ENCODE measurements around the gene KXD1.
"Not testable (repeated sequence)": the region's sequence is repeated elsewhere in the genome, so short reads cannot be mapped to it uniquely, and the experiment has no call there.

KXD1 gene

DNA sequence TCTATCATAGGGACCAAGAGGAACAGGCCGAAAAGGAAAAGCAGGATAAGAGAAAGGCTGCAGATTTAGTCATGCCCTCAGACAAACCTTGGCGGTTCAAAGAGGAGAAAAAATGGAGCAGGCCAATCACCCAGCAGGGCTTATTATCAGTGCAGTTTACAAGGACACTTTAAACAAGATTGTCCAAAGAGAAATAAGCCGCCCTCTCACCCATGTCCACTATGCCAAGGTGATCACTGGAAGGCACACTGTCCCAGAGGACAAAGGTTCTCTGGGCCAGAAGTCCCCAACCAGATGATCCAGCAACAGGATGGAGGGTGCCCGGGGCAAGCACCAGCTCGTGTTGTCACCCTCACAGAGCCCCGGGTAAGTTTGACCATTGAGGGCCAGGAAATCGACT, 22.6 kb downstream of the KXD1 start:
- DNase-seq (ENCODE audit: low spot score): no peak

DNA sequence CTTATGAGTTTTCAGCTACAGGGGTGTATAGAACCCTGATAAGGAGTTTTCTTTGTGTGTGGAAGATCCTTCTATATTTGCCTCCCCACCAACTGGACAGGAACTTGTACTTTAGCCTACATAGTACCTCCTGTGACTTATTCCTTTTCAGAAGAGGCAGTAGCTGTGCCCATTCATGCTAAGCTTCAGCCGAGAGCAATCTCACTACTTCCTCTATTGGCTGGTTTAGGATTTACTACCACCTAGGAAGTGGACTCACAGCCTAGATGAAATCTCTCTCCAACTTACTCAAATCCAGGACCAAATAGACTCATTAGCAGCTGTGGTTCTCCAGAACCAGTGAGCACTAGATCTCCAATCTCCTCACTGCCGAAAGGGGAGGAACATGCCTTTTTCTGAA, 28.6 kb downstream of the KXD1 start:
- no peak for DNase-seq (ENCODE audit: low spot score)

DNA sequence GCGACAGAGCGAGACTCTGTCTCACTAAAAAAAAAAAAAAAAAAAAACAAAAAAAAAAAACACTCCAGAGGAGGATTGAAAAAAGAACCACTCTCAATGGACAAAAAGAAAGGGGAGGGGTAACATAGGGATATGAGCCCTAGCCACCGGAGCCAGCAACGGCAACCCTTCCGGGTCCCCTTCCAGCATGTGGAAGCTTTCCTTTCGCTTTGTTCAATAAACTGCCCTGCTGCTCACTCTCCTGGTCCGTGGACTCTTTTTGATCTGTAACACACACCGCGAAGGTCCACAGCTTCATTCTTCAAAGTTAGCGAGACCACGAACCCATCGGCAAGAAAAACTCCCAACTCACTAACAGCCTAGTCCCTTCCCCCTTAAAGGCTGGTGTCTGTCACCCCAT, 29.9 kb downstream of the KXD1 start:
- DNase-seq (ENCODE audit: low spot score): no peak

DNA sequence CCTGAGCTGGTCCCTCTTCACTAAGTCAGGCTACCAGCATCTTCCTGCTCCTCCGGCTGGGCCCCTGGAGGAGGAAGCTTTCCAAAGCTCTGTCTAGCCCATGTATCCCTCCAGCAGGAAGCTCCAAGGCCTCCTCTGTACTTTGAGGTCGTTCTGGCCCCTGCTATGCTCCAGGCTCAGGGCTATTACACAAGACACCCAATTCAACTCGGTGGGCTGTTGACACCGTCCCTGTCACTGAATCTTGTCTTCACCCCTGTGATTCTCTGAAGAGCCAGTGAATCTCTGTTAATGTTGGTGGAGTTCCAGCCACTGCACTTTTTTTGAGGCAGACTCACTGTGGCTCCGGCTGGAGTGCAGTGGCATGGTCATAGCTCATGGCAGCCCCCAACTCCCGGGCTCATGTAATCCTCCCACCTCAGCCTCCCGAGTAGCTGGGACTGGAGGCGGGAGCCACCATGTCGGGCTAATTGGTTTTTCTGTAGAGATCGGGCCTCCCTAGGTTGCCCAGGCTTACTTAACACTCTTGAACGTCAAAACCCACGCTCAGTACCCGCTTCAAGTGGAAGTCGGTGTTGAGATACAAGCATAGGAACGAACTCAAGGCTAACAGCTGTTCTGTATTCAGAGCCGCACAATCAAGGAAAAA, 30.4 kb downstream of the KXD1 start:
- DNase-seq (ENCODE audit: low spot score): no peak

DNA sequence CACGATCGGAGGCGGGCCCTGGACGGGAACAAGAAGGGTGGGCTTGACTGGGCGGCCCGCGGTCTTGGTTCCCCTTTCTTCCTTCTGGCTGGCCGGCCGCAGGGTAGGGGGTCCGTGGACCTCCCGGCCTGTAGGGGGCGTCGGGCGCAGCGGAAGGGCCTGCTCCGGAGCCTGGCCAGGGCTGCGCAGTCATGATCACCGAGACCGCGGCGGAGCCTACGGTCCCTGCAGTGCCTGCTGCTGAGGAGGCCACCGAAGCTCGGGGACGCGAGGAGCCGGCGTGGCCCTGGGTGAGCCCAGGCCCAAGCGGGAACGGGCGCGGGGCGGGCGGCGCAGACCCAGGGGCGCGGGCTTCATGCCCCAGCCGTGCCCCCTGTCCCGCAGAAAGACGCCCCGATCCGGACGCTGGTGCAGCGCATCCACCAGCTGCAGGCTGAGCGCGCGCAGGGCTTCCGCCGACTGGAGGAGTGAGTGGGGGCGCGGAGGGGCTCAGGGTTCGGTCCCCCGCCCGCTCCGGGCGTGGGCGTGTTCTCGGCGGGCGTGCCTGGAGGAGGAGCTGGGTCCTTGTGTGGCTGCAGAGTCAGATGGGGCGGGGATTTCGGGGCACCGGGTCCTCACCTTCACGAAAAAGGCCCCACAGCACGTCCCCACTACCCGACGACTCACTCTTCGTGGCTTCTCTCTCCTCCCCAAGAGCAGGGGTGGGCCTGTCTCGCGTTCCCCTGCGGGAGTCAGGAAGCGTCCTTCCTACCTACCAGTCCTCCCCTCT, 31.1 kb downstream of the KXD1 start, which contains the start of gene REX1BD:
REX1BD (plus strand) TSS at position 188 of the 769 bp plus-strand sequence; CDS start at position 192, 4 bp downstream.
- peak; percentile 92 for DNase-seq (ENCODE audit: low spot score)

DNA sequence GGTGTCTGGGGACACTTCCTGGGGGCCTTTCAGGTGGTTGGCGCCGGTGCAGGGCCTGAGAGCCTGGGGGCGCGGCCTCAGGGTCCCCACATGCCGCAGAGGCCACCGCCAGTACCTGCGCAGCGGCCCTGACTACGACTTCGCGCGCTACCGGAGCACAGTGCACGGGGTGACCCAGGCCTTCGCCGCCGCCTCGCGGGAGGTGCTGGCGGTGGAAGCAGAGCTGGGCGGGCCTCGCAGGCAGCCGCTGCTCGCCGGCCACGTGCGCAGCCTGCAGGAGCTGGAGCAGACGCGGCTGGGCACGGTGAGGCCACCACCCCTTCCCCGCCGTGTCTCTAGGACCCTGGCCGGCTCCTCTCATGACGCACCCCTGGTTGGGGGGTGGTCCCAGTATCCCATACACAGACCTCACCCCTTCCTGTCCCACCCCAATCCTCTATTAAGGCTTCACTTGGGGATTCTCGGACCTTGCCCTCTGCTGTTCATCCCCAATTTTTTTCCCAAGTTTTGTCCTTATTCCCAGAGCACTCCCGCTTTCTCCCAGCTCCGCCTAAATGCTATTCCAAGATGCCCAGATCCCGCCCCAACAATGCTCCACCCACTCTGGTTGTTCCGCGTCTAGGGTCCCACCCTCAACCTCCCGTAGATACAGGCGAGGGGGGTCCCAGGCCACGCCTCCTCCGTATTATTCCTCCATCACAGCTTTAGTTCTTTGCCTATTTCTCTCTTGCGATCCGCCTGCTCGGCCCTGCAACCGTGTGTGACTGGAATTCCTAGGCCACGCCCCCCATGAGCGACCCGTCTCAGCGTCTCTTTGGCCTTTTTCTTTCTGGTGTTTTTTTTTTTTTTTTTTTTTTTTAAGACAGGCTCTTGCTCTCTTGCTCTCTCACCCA, 32.0 kb downstream of the KXD1 start:
- DNase-seq (ENCODE audit: low spot score): peak; percentile 85

DNA sequence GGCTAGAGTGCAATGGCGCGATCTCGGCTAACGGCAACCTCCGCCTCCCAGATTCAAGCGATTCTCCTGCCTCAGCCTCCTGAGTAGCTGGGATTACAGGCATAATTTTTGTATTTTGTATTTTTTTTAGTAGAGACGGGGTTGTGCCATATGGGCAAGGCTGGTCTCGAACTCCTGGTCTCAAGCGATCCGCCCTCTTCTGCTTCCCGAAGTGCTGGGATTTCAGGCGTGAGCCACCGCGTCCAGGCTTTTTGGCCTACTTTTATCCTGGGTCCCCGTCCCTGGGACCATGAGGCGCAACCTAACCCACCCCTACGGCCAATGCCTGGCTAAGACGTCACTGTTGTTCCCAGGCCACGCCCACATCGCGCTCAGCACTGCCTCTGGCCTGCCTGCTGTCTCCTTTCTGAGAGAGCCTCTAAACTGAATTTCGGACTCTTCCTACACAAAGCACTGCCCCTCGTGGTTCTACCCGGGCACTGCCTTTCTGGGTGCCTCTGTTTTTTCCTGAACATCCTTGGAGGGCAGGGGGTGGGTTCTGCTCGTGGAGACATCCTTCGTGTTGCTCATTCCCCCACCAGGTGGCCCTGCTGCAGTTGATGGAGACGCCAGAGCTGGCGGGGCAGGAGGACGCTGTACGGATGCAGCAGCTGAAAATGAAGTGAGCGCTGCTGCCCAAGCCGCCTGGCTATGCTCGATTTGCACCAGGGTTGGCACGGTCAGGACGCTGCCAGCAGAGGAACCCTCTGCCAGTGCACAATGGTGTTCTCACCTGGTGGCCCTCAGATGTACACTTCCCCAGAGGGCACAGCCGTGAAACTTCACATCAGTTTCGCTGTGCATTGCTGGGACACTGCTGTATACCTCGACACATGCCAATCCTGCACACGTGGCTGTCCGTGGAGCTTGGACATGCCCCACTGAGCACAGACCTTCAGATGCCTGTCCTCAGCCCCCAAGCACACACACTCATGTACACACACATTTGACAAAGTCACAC, 32.9 kb downstream of the KXD1 start:
- DNase-seq (ENCODE audit: low spot score): peak; percentile 96

DNA sequence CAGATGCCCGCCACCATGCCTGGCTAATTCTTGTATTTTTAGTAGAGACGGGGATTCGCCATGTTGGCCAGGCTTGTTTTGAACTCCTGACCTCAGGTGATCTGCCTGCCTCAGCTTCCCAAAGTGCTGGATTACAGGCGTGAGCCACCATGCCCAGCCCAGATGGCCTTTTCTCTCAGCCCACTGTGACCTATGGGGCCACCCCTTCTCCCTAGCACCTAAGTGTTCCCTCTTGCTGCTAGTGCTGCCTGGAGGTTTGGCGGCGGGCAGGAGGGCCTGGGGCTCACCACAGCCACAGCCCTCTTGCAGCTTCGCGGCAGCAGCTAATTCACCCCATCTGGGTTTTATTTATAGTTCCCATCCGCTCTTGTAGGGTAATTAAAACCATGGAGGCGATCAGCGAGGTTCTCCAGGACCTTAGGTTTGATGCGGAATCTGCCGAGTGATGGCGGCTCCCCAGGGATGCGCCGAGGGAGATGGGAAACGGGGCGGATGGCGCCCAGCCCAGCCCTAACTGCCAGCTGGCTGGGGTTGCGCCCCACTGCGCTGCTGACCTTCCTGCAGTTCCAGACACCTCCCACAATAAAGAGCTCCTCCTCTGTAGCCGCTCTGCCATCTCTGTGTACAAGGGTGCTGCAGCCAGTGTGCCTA, 34.2 kb downstream of the KXD1 start:
- DNase-seq (ENCODE audit: low spot score): no peak

DNA sequence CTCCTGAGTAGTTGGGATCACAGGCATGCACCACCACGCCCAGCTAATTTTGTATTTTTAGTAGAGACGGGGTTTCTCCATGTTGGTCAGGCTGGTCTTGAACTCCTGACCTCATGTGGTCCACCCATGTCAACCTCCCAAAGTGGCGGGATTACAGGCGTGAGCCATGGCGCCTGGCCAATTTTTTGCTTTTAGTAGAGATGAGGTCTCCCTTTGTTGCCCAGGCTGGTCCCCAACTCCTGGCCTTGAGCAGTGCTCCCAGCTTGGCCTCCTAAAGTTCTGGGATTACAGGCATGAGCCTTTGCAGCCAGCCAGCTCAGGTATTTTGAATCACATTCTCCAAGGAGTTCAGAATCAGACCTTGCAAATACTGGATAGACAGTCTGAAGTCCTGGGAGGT, 35.1 kb downstream of the KXD1 start:
- DNase-seq (ENCODE audit: low spot score): not testable (repeated sequence)

DNA sequence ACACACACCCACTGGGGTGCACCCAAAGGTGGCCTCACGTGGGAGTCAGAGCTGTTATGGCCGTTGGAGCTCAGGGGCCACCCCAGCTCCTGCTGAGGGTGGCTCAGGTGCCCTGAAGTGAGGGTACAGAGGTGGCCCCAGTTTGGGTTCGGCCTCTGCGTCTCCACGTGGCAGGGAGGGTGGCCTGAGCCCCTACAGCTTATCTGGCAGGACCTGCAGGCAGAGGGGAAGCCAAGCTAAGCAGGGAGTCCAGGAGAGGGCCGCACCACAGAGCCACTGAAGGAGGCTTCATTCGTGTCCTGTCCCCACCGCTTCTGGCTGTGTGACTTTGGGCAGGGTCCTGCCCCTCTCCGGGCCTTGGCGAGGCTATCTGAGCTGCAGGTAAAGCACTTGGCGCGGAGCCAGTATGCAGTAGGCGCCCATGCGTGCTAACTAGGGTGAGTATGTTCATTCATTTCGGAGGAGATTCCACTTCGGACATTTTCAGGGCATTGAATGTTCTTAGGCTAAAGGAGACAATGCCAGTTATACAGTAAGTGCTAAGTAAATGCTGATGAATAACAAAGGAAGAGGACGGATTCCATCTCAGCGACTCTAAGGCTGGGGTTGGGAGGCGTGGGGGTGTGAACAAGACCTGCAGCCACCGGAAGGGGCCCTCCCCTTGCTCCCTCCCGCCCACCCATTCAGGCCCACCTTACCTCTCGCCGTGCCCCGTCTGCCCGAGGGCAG, 35.9 kb downstream of the KXD1 start:
- DNase-seq (ENCODE audit: low spot score): no peak

DNA sequence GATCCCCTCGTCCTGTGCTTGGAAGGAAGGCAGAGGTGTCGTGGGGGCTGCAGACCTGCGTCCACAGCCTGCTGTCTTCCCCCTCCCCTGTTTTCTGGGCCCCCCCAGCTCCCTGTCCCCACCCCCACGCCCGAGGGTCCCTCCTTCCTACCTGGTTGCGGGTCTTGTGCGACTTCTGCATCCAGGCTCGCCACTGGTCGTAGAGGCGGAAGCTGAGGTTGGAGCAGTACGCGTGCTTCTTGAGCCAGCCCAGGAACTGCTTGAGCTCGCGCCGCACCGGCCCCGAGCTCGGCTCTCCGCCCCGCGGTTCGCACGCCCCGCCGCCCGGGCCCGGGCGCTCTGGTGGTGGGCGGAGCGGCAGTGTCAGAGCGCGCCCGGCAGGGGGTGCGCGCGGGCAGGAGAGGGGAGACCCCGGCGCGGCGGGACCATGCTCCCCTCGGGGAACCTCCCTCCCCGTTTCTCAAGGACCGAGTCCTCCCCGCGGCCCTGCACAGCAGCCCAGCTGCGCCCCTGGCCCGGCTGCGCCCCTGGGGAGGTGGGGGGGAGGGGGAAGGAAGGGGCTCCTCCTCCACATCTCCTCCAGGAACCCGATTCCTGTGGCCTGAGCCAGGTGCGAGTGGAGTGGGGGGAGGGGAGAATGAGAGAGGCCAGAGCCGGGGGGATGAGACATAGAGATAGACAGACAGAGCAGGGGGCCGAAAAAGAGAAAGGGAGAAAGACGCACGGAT, 36.6 kb downstream of the KXD1 start:
- DNase-seq (ENCODE audit: low spot score): peak; percentile 91

DNA sequence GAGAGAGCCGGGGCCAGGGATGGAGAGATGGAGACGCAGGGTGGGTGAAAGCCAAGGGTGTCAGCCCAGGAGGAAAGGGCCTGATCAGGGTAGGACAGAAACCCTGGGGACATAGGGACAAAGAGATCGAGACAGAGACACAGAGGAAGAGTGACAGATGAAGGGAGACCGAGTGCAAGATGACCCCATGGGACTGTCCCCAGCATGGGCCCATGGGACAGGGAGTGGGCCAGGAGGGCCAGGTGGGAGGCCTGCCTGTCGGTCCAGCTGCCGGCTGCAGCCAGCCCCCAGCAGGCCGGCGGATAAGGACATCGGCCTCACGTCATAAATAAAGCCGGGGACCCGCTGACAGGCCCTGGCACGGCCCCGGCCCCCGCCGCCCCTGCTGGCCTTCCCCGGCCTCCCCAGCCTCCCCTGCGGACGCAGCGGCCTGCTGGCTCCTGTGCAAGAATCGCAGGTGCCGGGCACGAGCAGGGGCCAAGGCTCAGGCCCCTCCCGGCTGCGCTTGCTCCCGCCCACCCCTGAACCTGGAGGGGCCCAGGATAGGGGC, 37.2 kb downstream of the KXD1 start:
- DNase-seq (ENCODE audit: low spot score): no peak

DNA sequence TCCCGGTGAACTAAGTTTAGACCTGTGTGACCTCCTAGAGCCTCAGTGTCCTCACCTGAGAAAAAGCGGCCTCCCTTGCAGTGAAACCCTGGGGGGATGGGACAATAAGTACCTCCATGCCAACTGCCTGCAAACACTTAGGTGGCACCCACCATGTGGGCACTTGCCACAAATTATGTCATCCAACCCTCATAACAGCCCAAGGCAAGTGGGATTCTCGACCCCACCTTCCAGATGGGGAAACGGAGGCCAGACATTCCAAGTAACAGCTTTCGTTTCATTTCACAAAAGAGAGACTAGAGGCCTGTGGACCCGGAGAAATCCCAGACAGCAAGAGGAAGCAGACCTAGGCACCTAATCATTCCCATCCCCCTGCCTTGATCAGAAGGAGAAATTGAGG, 37.8 kb downstream of the KXD1 start:
- no peak for DNase-seq (ENCODE audit: low spot score)

DNA sequence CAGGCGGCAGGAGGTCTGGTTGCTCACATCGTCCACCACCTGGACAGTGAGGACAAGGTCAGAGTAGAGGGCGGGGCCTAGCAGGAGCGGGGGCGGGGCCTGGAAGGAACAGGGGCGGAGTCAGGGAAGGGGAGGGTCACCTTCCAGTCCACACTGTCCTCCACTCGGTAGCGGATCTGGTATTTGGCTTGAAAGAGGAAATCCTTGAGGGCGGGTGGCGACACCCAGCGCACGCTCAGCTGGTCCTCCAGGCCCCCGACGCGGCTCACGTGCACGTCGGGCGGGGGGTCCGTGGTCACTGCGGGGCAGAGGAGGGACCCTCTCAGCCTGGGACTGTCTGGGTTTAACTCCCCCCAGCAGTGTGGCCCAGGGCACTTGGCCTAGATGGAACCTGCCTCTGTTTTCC, 39.1 kb downstream of the KXD1 start:
- peak; percentile 83 for DNase-seq (ENCODE audit: low spot score)

DNA sequence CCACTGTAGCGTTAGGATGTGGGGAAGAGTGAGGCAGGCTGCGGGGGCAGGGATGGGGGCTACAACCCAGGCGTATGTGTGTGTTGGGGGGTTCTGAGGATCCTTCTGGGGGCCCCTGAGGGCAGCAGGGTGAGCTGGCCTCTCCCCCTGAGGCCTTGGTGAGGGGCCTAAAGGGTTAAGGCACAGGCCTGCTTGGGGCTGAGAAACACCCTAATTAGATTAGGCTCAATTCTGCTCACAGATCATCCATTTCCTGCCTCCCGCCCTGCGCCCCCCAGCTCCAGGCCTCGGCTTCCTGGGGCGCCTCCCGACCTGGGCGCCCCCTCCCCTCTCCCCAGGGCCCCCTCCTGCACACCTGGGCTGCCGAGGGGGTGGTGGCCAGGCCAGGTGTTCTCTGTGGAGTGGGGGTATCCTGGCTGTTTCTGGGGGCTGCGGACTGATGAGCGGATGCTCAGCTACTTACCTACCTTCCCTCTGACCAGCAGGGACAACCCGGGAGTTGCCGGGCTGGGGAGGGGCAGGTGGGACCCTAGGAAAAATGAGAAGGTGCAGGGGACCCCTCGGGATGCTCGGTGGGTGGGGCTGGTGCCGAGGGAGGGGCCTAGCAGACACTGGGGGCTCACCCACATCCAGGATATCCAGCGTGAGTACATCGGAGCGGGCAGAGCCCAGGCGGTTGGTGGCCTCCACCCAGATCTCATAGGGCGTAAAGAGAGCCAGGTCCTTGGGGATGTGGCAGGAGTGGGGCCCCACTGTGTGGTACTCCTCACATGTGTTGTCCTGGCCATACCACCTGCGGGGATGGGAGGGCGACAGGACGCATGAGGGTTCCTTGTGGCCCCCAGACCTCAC, 40.4 kb downstream of the KXD1 start:
- no peak for DNase-seq (ENCODE audit: low spot score)

DNA sequence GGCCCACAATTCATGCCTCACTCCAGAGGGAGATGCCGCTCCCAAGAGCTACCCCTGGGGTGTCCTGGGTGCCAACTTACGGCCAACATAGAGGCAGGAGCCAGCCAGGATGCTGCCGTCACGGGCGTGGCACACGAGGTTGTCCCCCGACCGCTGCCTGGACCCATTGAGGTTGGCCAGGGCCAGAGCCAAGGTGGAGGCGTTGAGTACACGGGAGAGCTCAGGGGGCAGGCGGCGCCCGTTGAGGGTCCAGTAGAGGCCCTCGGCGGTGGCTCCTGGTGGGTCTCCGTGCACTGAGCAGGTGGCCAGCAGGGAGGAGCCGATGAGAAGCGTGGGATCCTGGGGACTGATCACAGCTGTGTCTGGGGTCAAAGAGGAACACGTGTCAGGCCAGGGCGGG, 41.8 kb downstream of the KXD1 start:
- DNase-seq (ENCODE audit: low spot score): no peak

DNA sequence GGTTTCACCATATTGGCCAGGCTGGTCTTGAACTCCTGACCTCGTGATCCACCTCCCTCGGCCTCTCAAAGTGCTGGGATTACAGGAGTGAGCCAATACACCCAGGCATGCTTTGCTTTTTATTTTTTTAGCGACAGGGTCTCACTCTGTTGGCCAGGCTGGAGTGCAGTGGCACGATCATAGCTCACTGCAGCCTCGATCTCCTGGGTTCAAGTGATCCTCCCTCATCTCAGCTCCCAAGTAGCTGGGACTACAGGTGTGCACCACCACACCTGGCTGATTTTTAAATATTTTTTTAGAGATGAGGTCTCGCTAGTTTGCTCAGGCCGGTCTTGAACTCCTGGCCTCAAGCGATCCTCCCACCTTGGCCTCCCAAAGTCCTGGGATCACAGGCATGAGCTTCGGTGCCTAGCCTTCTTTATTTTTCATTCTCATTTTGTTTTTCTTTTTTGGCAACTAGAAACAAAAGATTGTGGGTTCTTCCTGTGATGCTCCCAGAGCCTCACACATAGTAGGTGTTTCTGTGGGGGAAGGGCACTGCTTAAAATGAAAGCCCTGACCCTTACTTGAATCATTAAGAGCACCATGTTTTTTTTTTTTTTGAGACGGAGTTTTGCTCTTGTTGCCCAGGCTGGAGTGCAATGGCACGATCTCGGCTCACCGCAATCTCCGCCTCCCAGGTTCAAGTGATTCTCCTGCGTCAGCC, 43.2 kb downstream of the KXD1 start:
- DNase-seq (ENCODE audit: low spot score): not testable (repeated sequence)

DNA sequence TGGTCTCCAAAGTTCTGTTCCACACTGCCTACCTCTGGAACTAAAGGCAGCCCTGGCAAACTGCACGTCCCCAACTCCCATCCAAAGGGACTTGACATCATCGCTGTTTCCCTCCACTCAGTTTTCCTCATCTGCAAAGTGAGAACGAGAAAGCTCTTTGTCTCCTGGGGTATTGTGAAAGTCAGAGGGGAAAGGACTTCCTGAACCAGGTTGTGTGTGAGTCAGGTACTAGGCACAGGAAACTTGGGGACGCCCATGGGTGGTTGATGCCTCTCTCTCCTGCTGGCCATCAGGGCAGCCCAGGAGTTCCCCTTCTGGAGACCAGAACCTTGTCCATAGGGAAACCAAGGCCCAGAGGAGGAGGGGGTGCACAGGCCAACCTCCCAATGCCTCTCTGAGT, 44.2 kb downstream of the KXD1 start:
- no peak for DNase-seq (ENCODE audit: low spot score)

Data from ecto neural progenitor cell (in vitro differentiated cells).